A549 treated with Mapracorat at 1 μM for 4 hours (cell line): ENCODE results near the gene FNDC3B. TPM values are rescaled to one million over a fixed set of nuclear protein-coding genes. Genes with fewer than 3 reads are reported as not detected.

Source experiments
- total RNA-seq: library from RNA; stranded (reverse); fragments of 200-300 nt; extraction: Qiagen RNA extraction; gene quantifications from 5 replicates; pipeline ENCODE4 v1.2.3, GENCODE V29; 2022

The FNDC3B gene
- total RNA-seq, result 23.5 to 34.9 TPM (median 31.0 TPM) in 5 replicates

GRCh38 chr3:172039436-172040077, at the start of gene FNDC3B:
FNDC3B (plus strand) TSS chr3:172039578; CDS start chr3:172112480, 72,902 bp downstream.

GRCh38 chr3:172447611-172448579, 408.5 kb downstream of the FNDC3B start, which contains the start of gene GHSR:
GHSR (minus strand) TSS chr3:172448456; CDS start chr3:172448413, 43 bp downstream.

Other genes with a start within 250 kb of the FNDC3B start
- 7.7 to 15.2 TPM (median 8.6 TPM) in 5 replicates for gene PLD1, start 229.1 kb upstream of the FNDC3B start, total RNA-seq
- gene TMEM212, start 196.2 kb upstream of the FNDC3B start, total RNA-seq, result not detected in 5 replicates